ENCODE results near the gene MUC12. TPM values are rescaled to one million over a fixed set of nuclear protein-coding genes. Genes with fewer than 3 reads are reported as not detected.

The MUC12 gene
- total RNA-seq, 1 experiment from 2014 or later, result 0.64 TPM

GRCh38 chr7:101015626-101016025 is 46.3 kb downstream of the MUC12 start:
- POLR2A ChIA-PET, result no interaction called here
- Histone ChIP-seq H3K4me2 (ENCODE audit: low read length) (no peak overlapping the region), H3K9ac (ENCODE audit: low read length) (no peak overlapping the region), H3K36me3 (ENCODE audit: control insufficient read depth in 1 of 2, insufficient read depth in 2 of 2, low read length in 2 of 2) (no peaks in the 10 kb centered on the region), H3K27me3 (ENCODE audit: insufficient read depth, low read length) (no peaks in the 10 kb centered on the region; the same call in 1 of the 2 replicates), H3K27ac (ENCODE audit: low read depth, low read length) (no peak overlapping the region), H2AFZ (ENCODE audit: low read depth, low read length, poor library complexity, severe bottlenecking) (no peak overlapping the region), H3K9me3 (ENCODE audit: control insufficient read depth in 1 of 2, insufficient read depth in 1 of 2, low read depth in 1 of 2, low read length in 2 of 2) (no peaks in the 10 kb centered on the region), H3K4me1 (ENCODE audit: control insufficient read depth in 1 of 2, insufficient read depth in 2 of 2, low read length in 2 of 2) (peaks cover 0 to 6% of the 10 kb centered on the region in 2 experiments; a peak in 2 of 4 replicates), H3K4me3 (replicated peaks in 1 of 2; ENCODE audit: low read depth in 1 of 2, low read length in 2 of 2) (no peak overlapping the region), H3K79me2 (ENCODE audit: insufficient read depth, low read length) (no peaks in the 10 kb centered on the region), H3K9me2 (ENCODE audit: insufficient read depth) (no peaks in the 10 kb centered on the region), H4K20me1 (ENCODE audit: insufficient read depth) (no peaks in the 10 kb centered on the region)
- ATAC-seq (no peak), DNase-seq (ENCODE audit: low read depth, low spot score) (no peak)
- TF ChIP-seq CTCF (IDR thresholded peaks at IDR 0.05 in 2 of 3, conservative IDR thresholded peaks at IDR 0.05 in 1 of 3; ENCODE audit: borderline replicate concordance in 1 of 3, insufficient read depth in 1 of 3, low read depth in 2 of 3, low read length in 2 of 3), result no peak
- no peak for TF ChIP-seq SRF (IDR thresholded peaks at IDR 0.05; ENCODE audit: low read depth)
- TF ChIP-seq MAX (IDR thresholded peaks at IDR 0.05), result no peak
- no peak for TF ChIP-seq ZBTB33 (IDR thresholded peaks at IDR 0.05; ENCODE audit: extremely low read depth, insufficient replicate concordance, low read length)
- TF ChIP-seq REST (IDR thresholded peaks at IDR 0.05; ENCODE audit: low read depth), result no peak
- no peak for TF ChIP-seq TCF7L2 (IDR thresholded peaks at IDR 0.05; ENCODE audit: borderline replicate concordance, extremely low read depth, insufficient read depth, insufficient read length)
- no peak for TF ChIP-seq CBX3 (IDR thresholded peaks at IDR 0.05; ENCODE audit: low read depth)
- no peak for TF ChIP-seq POLR2AphosphoS5 (IDR thresholded peaks at IDR 0.05; ENCODE audit: low read depth, low read length)
- TF ChIP-seq JUND (IDR thresholded peaks at IDR 0.05), result no peak
- no peak for TF ChIP-seq ZFX (IDR thresholded peaks at IDR 0.05)
- TF ChIP-seq YY1 (IDR thresholded peaks at IDR 0.05; ENCODE audit: extremely low read depth, insufficient replicate concordance, low read depth, low read length), result no peak
- TF ChIP-seq ATF3 (IDR thresholded peaks at IDR 0.05), result no peak
- TF ChIP-seq SP1 (IDR thresholded peaks at IDR 0.05; ENCODE audit: low read depth), result no peak
- no peak for TF ChIP-seq SIN3A (IDR thresholded peaks at IDR 0.05; ENCODE audit: low read depth)
- no peak for TF ChIP-seq EGR1 (IDR thresholded peaks at IDR 0.05; ENCODE audit: low read depth)
- intact Hi-C loops (cut with micrococcal nuclease), result no loop called here
- RAD21 ChIA-PET (ENCODE audit: low non-redundant PET in 1 of 2, low total read pairs in 2 of 2, uncharacterized antibody in 2 of 2, unreplicated experiment in 2 of 2), result no interaction called here
- CTCF ChIA-PET, result no interaction called here
- no TSS peak for BruUV-seq (replicated peaks)

Data from HCT116 (cell line).